B cell (primary cell): Measurements from ENCODE around the gene PPP1R16B. TPM values are rescaled to one million over a fixed set of nuclear protein-coding genes. Genes with fewer than 3 reads are reported as not detected.
A peak's percentile ranks its signal among the peaks of the same experiment; 100 is the strongest.

Experiments
- ATAC-seq: fragments of 200-7000 bp; cut with Tn5 transposase; one replicate; pipeline ENCODE4 v1.10.0; 2021; ENCODE audit warnings: low read depth, mild to moderate bottlenecking, moderate number of reproducible peaks, moderate library complexity
- CTCF ChIA-PET: fragments of 350-600 bp; sonication (Branson Sonifier 250); formaldehyde crosslinking; loops from one replicate; lab custom pipeline; 2021; ENCODE audit warnings: antibody characterized with exemption, inconsistent platforms; lab: Charles Lee
- POLR2A ChIA-PET: fragments of 350-600 bp; sonication (Branson Sonifier 250); formaldehyde crosslinking; loops from one replicate; lab custom pipeline; 2021; ENCODE audit warnings: antibody characterized with exemption; lab: Charles Lee
- DNase-seq: peaks from one replicate; pipeline ENCODE4 v3.0.0; 2013
- H2AFZ ChIP-seq: 2 replicates; pipeline ENCODE4 v1.6.1; 2012; ENCODE audit warnings: mild to moderate bottlenecking, low read depth, low read length; ENCODE audit not compliant: insufficient read depth, poor library complexity, severe bottlenecking
- H3K27ac ChIP-seq, 2 donors: 1 replicate in 1 of 2; 2 replicates in 1 of 2; pipeline ENCODE4 v1.5.1; 2012 to 2013; ENCODE audit warnings: low read length in 2 of 2, mild to moderate bottlenecking in 2 of 2, moderate library complexity in 1 of 2
- H3K27me3 ChIP-seq, 4 experiments: fragments of 200-600 bp in 1 of 4; sonication (generic) in 1 of 4; replicated peaks in 1 of 4; 1 replicate in 2 of 4; 2 replicates in 2 of 4; pipeline versions ENCODE4 v1.6.1 to v1.7.0; 2013 to 2016; ENCODE audit warnings: low read length in 3 of 4, mild to moderate bottlenecking in 2 of 4, mixed read lengths in 1 of 4, moderate library complexity in 1 of 4; ENCODE audit not compliant: insufficient read depth in 4 of 4, control insufficient read depth in 3 of 4; ENCODE audit errors: control extremely low read depth in 1 of 4
- H3K36me3 ChIP-seq, 2 experiments: replicated peaks in 1 of 2; 1 replicate in 1 of 2; 2 replicates in 1 of 2; pipeline versions ENCODE4 v1.6.1 to v1.7.1; 2013; ENCODE audit warnings: low read length in 1 of 2; ENCODE audit not compliant: insufficient read depth in 2 of 2, control insufficient read depth in 1 of 2; ENCODE audit errors: control extremely low read depth in 1 of 2, extremely low read depth in 1 of 2
- H3K4me1 ChIP-seq, 2 donors: fragments of 200-600 bp in 1 of 2; sonication (generic) in 1 of 2; 1 replicate in 1 of 2; 2 replicates in 1 of 2; pipeline versions ENCODE4 v1.5.1 to v1.6.1; 2013 to 2017; ENCODE audit warnings: low read length in 2 of 2; ENCODE audit not compliant: control insufficient read depth in 2 of 2, insufficient read depth in 2 of 2
- H3K4me2 ChIP-seq: replicated peaks from 2 replicates; pipeline ENCODE3; 2012; ENCODE audit warnings: mild to moderate bottlenecking, low read depth, low read length; ENCODE audit not compliant: poor library complexity, severe bottlenecking
- H3K4me3 ChIP-seq, 5 experiments: fragments of 200-600 bp in 1 of 5; sonication (generic) in 1 of 5; 1 replicate in 3 of 5; 2 replicates in 2 of 5; pipeline versions ENCODE4 v1.5.1 to v1.7.0; 2011 to 2016; ENCODE audit warnings: low read length in 4 of 5, mild to moderate bottlenecking in 4 of 5, low read depth in 2 of 5, control low read depth in 1 of 5, moderate library complexity in 1 of 5; ENCODE audit not compliant: insufficient read depth in 1 of 5; ENCODE audit errors: control extremely low read depth in 1 of 5, extremely low read depth in 1 of 5
- H3K79me2 ChIP-seq: fragments of 200-600 bp; sonication (generic); one replicate; pipeline ENCODE4 v1.6.0; 2016; ENCODE audit warnings: low read length; ENCODE audit not compliant: control insufficient read depth, insufficient read depth
- H3K9ac ChIP-seq: fragments of 200-600 bp; sonication (generic); 2 replicates; pipeline ENCODE4 v1.6.1; 2017; ENCODE audit warnings: mild to moderate bottlenecking, low read length, moderate library complexity
- H3K9me3 ChIP-seq, 3 donors: one replicate each; pipeline versions ENCODE4 v1.6.1 to v1.7.1; 2013; ENCODE audit warnings: low read length in 2 of 3; ENCODE audit not compliant: control insufficient read depth in 2 of 3, insufficient read depth in 1 of 3; ENCODE audit errors: control extremely low read depth in 1 of 3
- H4K20me1 ChIP-seq: 2 replicates; pipeline ENCODE4 v1.6.0; 2012; ENCODE audit warnings: mild to moderate bottlenecking, low read length; ENCODE audit not compliant: insufficient read depth, control insufficient read depth, poor library complexity, severe bottlenecking
- H3K27ac Mint-ChIP-seq: one replicate; pipeline ENCODE4 v1.8.0; 2021; ENCODE audit warnings: mixed read lengths
- H3K27me3 Mint-ChIP-seq: one replicate; pipeline ENCODE4 v1.8.0; 2021; ENCODE audit warnings: mixed read lengths
- H3K4me1 Mint-ChIP-seq: one replicate; pipeline ENCODE4 v1.8.0; 2021; ENCODE audit warnings: mixed read lengths
- H3K4me3 Mint-ChIP-seq: one replicate; pipeline ENCODE4 v1.8.0; 2021; ENCODE audit warnings: mixed read lengths
- H3K9me3 Mint-ChIP-seq: one replicate; pipeline ENCODE4 v1.8.0; 2022; ENCODE audit warnings: mixed read lengths; ENCODE audit not compliant: insufficient read depth
- EZH2 ChIP-seq: IDR thresholded peaks from 2 replicates; pipeline ENCODE4 v1.6.1; 2012; ENCODE audit warnings: borderline replicate concordance, low read depth, mild to moderate bottlenecking, moderate library complexity, low read length; ENCODE audit not compliant: insufficient read depth, poor library complexity, severe bottlenecking
- WGBS: methylation state at CpG from one replicate; pipeline ENCODE4 v1.1.5; 2013; ENCODE audit warnings: missing lambda C conversion rate; ENCODE audit not compliant: insufficient coverage; 5-methylcytosine and 5-hydroxymethylcytosine counted together
- intact Hi-C: fragments of 100-400 bp; cut with micrococcal nuclease; formaldehyde crosslinking; loops from one replicate; pipeline ENCODE4 v1.10.0; 2022
- polyA plus RNA-seq: library from polyadenylated mRNA; depleted of rRNA; stranded (reverse); fragments of >200 nt; gene quantifications from 2 replicates; pipeline ENCODE4 v1.2.3, GENCODE V29; 2012
- total RNA-seq, 2 donors: library from RNA; stranded (reverse); fragments of 120-200 nt in 1 of 2; gene quantifications; 1 replicate in 1 of 2; 2 replicates in 1 of 2; pipeline versions ENCODE4 v1.2.3 to v1.2.4, GENCODE V29; 2013 to 2022
- TF ChIP-seq, protein P1 (sequence below): fragments of 200-600 bp; IDR thresholded peaks from one replicate; pipeline ENCODE4 v1.8.0; 2022; ENCODE audit warnings: antibody characterized with exemption, mild to moderate bottlenecking

The PPP1R16B gene
- total and polyA plus RNA-seq, 2 donors (not counting 1 experiment from before 2014, with no cell fraction given): 58.8 to 108 TPM

DNA sequence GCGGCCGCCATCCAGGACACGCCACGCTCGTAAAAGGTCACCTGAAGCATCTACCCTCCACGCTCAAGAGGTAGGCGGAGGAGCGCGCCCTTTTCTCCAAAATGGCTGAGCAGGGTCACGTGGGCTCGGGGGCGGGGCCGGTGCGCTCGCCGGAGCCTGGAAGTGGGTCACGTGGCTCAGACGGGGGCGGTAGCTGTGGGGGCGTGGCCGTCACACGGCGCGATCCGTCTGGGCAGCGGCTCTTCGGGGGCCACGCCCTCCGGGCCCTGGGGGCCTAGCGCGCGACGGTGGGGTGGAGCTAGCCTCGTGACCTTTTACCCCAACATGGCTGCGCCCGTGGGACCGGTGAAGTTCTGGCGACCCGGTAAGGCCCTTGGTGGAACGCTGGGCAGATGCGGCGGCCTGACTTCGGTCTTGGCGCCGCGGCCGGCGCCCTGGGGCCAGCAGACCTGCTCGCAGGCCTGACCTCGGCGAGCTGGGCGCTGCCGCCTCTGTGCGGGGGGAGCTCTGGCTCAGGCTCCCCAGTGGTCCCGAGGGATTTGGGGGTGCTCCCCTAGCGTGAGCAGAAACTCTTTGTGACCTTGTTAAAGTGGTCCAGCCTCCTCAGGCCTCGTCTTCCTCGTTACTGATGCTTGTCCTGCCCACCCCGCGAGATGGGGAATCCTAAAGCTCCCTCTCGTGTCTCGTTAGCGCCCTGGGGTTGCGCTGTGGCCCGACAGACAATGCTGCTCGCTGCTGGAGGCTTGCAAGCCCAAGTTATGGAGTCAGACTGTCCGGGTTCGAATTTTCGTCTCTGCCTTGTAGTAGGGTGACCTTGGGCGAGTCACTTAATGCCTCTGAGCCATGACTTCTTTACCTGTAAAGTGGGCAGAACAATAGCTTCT is 156.8 kb downstream of the PPP1R16B start, which contains the start of gene DHX35:
TSS of gene DHX35 (plus strand) at position 301 of the 884 bp plus-strand sequence. CDS start at position 325, 24 bp downstream.
- Histone ChIP-seq H3K4me2 (peak within 1 kb of the TSS; percentile 77), H3K9me3 (no peaks in the 10 kb centered on the region), H3K79me2 (peaks cover 30% of the 10 kb centered on the region), H4K20me1 (no peaks in the 10 kb centered on the region), H3K27me3 (no peaks in the 10 kb centered on the region), H3K4me1 (peaks cover 14% of the 10 kb centered on the region in 2 donors), H3K36me3 (peaks cover 1 to 3% of the 10 kb centered on the region in 2 experiments), H3K4me3 (peak within 1 kb of the TSS; percentile 76 to 96 (median 94)), H2AFZ (peak within 1 kb of the TSS; percentile 95), H3K9ac (peak within 1 kb of the TSS; percentile 89), H3K27ac (peak within 1 kb of the TSS; percentile 74 to 93)
- Mint-ChIP-seq H3K27me3 (no peaks in the 10 kb centered on the region), H3K4me3 (peak within 1 kb of the TSS; percentile 98), H3K9me3 (no peaks in the 10 kb centered on the region), H3K27ac (peak within 1 kb of the TSS; percentile 99), H3K4me1 (peaks cover 20% of the 10 kb centered on the region)
- DNase-seq: peak; percentile 99
- POLR2A ChIA-PET: interaction anchor here (0.7 to 1.3 kb wide), 8 partner anchors 27 to 236 kb away, joined by 3 to 10 read pairs (median 3); partner anchors contain the start of gene PPP1R16B
- CTCF ChIA-PET: interaction anchor here (0.7 to 4.0 kb wide), 27 partner anchors 11 to 319 kb away, joined by 3 to 20 read pairs (median 5); partner anchors contain the start of genes ACTR5 and FAM83D
- intact Hi-C loops: loop anchor here (1.0 to 10.0 kb wide), 7 partner anchors 36 to 1267 kb away; partner anchors contain the start of genes ACTR5, CTNNBL1, FAM83D and RALGAPB
- TF ChIP-seq, protein P1, sequence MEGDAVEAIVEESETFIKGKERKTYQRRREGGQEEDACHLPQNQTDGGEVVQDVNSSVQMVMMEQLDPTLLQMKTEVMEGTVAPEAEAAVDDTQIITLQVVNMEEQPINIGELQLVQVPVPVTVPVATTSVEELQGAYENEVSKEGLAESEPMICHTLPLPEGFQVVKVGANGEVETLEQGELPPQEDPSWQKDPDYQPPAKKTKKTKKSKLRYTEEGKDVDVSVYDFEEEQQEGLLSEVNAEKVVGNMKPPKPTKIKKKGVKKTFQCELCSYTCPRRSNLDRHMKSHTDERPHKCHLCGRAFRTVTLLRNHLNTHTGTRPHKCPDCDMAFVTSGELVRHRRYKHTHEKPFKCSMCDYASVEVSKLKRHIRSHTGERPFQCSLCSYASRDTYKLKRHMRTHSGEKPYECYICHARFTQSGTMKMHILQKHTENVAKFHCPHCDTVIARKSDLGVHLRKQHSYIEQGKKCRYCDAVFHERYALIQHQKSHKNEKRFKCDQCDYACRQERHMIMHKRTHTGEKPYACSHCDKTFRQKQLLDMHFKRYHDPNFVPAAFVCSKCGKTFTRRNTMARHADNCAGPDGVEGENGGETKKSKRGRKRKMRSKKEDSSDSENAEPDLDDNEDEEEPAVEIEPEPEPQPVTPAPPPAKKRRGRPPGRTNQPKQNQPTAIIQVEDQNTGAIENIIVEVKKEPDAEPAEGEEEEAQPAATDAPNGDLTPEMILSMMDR: peak; percentile 63
- no peak for TF ChIP-seq EZH2
- WGBS: under 1% methylated on average over 70 of the region's 70 CpGs
- peak; percentile 95 for ATAC-seq
